ENCODE measurements around the gene DIDO1.

DNA sequence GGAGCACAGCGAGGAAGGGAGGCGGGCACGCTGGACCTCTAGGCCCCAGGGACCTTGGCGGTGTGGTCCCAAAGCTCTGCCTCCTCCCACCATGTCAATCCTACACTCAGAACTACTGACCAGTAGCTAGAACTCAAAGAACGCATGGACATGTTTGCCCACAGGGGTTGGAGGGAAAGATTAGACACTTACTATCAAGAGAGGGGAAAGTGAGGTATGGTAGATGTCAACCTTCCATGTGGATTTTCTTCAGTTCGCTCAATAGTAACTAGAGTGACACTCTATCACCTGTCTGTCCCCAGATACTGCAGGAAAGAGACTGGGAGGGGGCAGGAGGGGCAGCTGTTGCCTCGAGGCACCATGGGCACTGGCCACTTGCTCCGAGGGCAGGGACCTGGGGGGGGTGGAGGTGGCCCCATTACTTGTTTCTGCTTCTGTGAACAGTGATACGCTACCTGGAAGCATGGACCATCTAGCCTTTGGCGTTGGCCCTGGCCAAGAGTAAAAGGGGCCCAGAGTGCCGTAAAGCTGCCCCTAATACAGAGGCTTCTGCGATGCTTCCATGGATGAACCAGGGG is 912 bp upstream of the DIDO1 start:
- no peak for TF ChIP-seq POLR2AphosphoS5 (IDR thresholded peaks at IDR 0.05)
- no peak for TF ChIP-seq EP300 (IDR thresholded peaks at IDR 0.05)
